HEK293 (cell line): ENCODE results near the gene ZFAND6.

Experiments
- CTCF ChIP-seq: fragments of 450-650 bp; formaldehyde crosslinking; IDR thresholded peaks from 2 replicates; pipeline ENCODE4 v1.5.1; 2016; ENCODE audit warnings: missing biosample characterization, missing genetic modification characterization
- YY1 ChIP-seq: fragments of 450-650 bp; formaldehyde crosslinking; IDR thresholded peaks from 2 replicates; pipeline ENCODE4 v1.5.1; 2018; ENCODE audit warnings: missing biosample characterization, missing genetic modification characterization
- ZBTB26 ChIP-seq: fragments of 450-650 bp; formaldehyde crosslinking; optimal IDR thresholded peaks from 2 replicates; pipeline ENCODE3; 2016; ENCODE audit warnings: missing biosample characterization, mild to moderate bottlenecking, missing genetic modification characterization
- ZNF169 ChIP-seq: fragments of 450-650 bp; formaldehyde crosslinking; IDR thresholded peaks from 2 replicates; pipeline ENCODE4 v1.5.1; 2016; ENCODE audit warnings: missing biosample characterization, missing genetic modification characterization
- ZNF18 ChIP-seq: fragments of 450-650 bp; formaldehyde crosslinking; IDR thresholded peaks from 2 replicates; pipeline ENCODE4 v1.5.1; 2016; ENCODE audit warnings: missing biosample characterization, missing genetic modification characterization
- ZNF837 ChIP-seq: fragments of 450-650 bp; formaldehyde crosslinking; IDR thresholded peaks from 2 replicates; pipeline ENCODE4 v1.5.1; 2016; ENCODE audit warnings: missing biosample characterization, missing genetic modification characterization
- ZSCAN5A ChIP-seq: fragments of 450-650 bp; formaldehyde crosslinking; IDR thresholded peaks from 2 replicates; pipeline ENCODE4 v1.5.1; 2016; ENCODE audit warnings: missing biosample characterization, missing genetic modification characterization

- TF ChIP-seq YY1 (tag by site-specific recombination) = no peak
- TF ChIP-seq ZNF837 (tag by site-specific recombination) = no peak
- no peak for TF ChIP-seq ZNF18 (tag by site-specific recombination)
- TF ChIP-seq CTCF (tag by site-specific recombination) = no peak
- no peak for TF ChIP-seq ZBTB26
- TF ChIP-seq ZNF169 (tag by site-specific recombination) = no peak
- no peak for TF ChIP-seq ZSCAN5A (tag by site-specific recombination)
Observed at GRCh38 chr15:80186597-80186996, 127.1 kb downstream of the ZFAND6 start.
